HepG2 (cell line): Measurements from ENCODE around the gene SPTBN2. TPM values are rescaled to one million over a fixed set of nuclear protein-coding genes. Genes with fewer than 3 reads are reported as not detected.

Experiments
- AFF4 ChIP-seq: sonication (generic); formaldehyde crosslinking; IDR thresholded peaks from 2 replicates; pipeline ENCODE4 v1.4.0; 2020; ENCODE audit warnings: missing genetic modification reagents
- BRD4 ChIP-seq: sonication (generic); formaldehyde crosslinking; IDR thresholded peaks from 2 replicates; pipeline ENCODE4 v1.4.0; 2020; ENCODE audit warnings: missing genetic modification reagents
- CBX2 ChIP-seq, 2 experiments: fragments of 200-600 bp in 1 of 2; sonication (generic); formaldehyde crosslinking in 1 of 2; IDR thresholded peaks; 2 replicates each; pipeline versions ENCODE4 v1.7.0 to v1.8.1; 2018 to 2022; ENCODE audit warnings: low read depth in 2 of 2, low read length in 1 of 2, mild to moderate bottlenecking in 1 of 2, missing genetic modification reagents in 1 of 2
- NCOA1 ChIP-seq: sonication (generic); formaldehyde crosslinking; IDR thresholded peaks from 2 replicates; pipeline ENCODE4 v1.9.0; 2021; ENCODE audit warnings: missing genetic modification reagents
- SNAI1 ChIP-seq: sonication (generic); formaldehyde crosslinking; IDR thresholded peaks from 2 replicates; pipeline ENCODE4 v1.5.0; 2020; ENCODE audit warnings: mild to moderate bottlenecking, missing genetic modification reagents, borderline replicate concordance
- ZBTB4 ChIP-seq: sonication (generic); formaldehyde crosslinking; IDR thresholded peaks from 2 replicates; pipeline ENCODE4 v1.4.0; 2020; ENCODE audit warnings: missing genetic modification reagents, mild to moderate bottlenecking, borderline replicate concordance
- ZNF264 ChIP-seq: sonication (generic); formaldehyde crosslinking; IDR thresholded peaks from 2 replicates; pipeline ENCODE4 v1.4.0; 2020; ENCODE audit warnings: missing genetic modification reagents
- ZNF598 ChIP-seq: sonication (generic); formaldehyde crosslinking; IDR thresholded peaks from 2 replicates; pipeline ENCODE4 v1.5.1; 2020; ENCODE audit warnings: mild to moderate bottlenecking, missing genetic modification reagents, borderline replicate concordance
- ZNF737 ChIP-seq: sonication (generic); formaldehyde crosslinking; IDR thresholded peaks from 2 replicates; pipeline ENCODE4 v1.5.0; 2020; ENCODE audit warnings: missing genetic modification reagents, mild to moderate bottlenecking, borderline replicate concordance
- ZNF766 ChIP-seq: sonication (generic); formaldehyde crosslinking; IDR thresholded peaks from 2 replicates; pipeline ENCODE4 v1.5.0; 2020; ENCODE audit warnings: missing genetic modification reagents, borderline replicate concordance
- ZNF790 ChIP-seq: sonication (generic); formaldehyde crosslinking; IDR thresholded peaks from 2 replicates; pipeline ENCODE4 v1.8.0; 2022; ENCODE audit warnings: missing genetic modification reagents, mild to moderate bottlenecking, borderline replicate concordance
- polyA plus RNA-seq, 8 experiments: library from polyadenylated mRNA; depleted of rRNA in 3 of 8; stranded (reverse) in 7 of 8; unstranded in 1 of 8; fragments of >200 nt; fragmentation: Illumina TruSeq in 4 of 8; extraction: Trizol in 4 of 8; gene quantifications; 2 replicates each; pipeline versions ENCODE4 v1.2.1 to v1.2.3, GENCODE V29; 2011 to 2016; ENCODE audit warnings: low read depth in 4 of 8, missing spikeins in 1 of 8, mixed read lengths in 1 of 8; ENCODE audit not compliant: insufficient read depth in 1 of 8
- total RNA-seq, 5 experiments: library from RNA; depleted of rRNA; stranded (reverse); fragments of >200 nt; fragmentation: Illumina TruSeq; extraction: Trizol; gene quantifications; 2 replicates each; pipeline ENCODE4 v1.2.3, GENCODE V29; 2016; ENCODE audit warnings: low read depth in 1 of 5
- TF ChIP-seq, protein P1 (sequence below): sonication (generic); formaldehyde crosslinking; IDR thresholded peaks from 2 replicates; pipeline ENCODE4 v1.4.0; 2020; ENCODE audit warnings: missing genetic modification reagents
- TF ChIP-seq, protein P2 (sequence below): sonication (generic); formaldehyde crosslinking; IDR thresholded peaks from 2 replicates; pipeline ENCODE4 v1.4.0; 2020; ENCODE audit warnings: missing genetic modification reagents
- TF ChIP-seq, protein P3 (sequence below): sonication (generic); formaldehyde crosslinking; IDR thresholded peaks from 2 replicates; pipeline ENCODE4 v1.9.0; 2021; ENCODE audit warnings: missing genetic modification reagents, borderline replicate concordance

The SPTBN2 gene
- total and polyA plus RNA-seq, 2 of the 13 experiments (the other 11 are each of a cell fraction or from before 2014, with no cell fraction given): 0.65 to 4.0 TPM

- no peak for TF ChIP-seq CBX2 (IDR thresholded peaks at IDR 0.05; ENCODE audit: low read depth, low read length)
- 0 out of 2 replicates have a peak, but pooled peaks have one; percentile 83 for TF ChIP-seq CBX2 (CRISPR knock-in tag; IDR thresholded peaks at IDR 0.05; ENCODE audit: low read depth)
- TF ChIP-seq ZNF790 (CRISPR knock-in tag): no peak; the same call in 1 of the 2 replicates
- no peak; the same call in 1 of the 2 replicates for TF ChIP-seq ZNF264 (CRISPR knock-in tag)
- no peak for TF ChIP-seq NCOA1 (CRISPR knock-in tag)
- TF ChIP-seq, protein P1, sequence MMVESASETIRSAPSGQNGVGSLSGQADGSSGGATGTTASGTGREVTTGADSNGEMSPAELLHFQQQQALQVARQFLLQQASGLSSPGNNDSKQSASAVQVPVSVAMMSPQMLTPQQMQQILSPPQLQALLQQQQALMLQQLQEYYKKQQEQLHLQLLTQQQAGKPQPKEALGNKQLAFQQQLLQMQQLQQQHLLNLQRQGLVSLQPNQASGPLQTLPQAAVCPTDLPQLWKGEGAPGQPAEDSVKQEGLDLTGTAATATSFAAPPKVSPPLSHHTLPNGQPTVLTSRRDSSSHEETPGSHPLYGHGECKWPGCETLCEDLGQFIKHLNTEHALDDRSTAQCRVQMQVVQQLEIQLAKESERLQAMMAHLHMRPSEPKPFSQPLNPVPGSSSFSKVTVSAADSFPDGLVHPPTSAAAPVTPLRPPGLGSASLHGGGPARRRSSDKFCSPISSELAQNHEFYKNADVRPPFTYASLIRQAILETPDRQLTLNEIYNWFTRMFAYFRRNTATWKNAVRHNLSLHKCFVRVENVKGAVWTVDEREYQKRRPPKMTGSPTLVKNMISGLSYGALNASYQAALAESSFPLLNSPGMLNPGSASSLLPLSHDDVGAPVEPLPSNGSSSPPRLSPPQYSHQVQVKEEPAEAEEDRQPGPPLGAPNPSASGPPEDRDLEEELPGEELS (CRISPR knock-in tag): no peak; the same call in 1 of the 2 replicates
- 0 out of 2 replicates have a peak, but pooled peaks have one; percentile 41 for TF ChIP-seq BRD4 (CRISPR knock-in tag)
- no peak for TF ChIP-seq ZBTB4 (CRISPR knock-in tag)
- TF ChIP-seq SNAI1 (CRISPR knock-in tag): no peak
- TF ChIP-seq, protein P2, sequence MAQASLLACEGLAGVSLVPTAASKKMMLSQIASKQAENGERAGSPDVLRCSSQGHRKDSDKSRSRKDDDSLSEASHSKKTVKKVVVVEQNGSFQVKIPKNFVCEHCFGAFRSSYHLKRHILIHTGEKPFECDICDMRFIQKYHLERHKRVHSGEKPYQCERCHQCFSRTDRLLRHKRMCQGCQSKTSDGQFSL (CRISPR knock-in tag): peak; percentile 88
- no peak for TF ChIP-seq ZNF737 (CRISPR knock-in tag)
- no peak for TF ChIP-seq ZNF766
- no peak; the same call in 1 of the 2 replicates for TF ChIP-seq ZNF598 (CRISPR knock-in tag)
- TF ChIP-seq, protein P3, sequence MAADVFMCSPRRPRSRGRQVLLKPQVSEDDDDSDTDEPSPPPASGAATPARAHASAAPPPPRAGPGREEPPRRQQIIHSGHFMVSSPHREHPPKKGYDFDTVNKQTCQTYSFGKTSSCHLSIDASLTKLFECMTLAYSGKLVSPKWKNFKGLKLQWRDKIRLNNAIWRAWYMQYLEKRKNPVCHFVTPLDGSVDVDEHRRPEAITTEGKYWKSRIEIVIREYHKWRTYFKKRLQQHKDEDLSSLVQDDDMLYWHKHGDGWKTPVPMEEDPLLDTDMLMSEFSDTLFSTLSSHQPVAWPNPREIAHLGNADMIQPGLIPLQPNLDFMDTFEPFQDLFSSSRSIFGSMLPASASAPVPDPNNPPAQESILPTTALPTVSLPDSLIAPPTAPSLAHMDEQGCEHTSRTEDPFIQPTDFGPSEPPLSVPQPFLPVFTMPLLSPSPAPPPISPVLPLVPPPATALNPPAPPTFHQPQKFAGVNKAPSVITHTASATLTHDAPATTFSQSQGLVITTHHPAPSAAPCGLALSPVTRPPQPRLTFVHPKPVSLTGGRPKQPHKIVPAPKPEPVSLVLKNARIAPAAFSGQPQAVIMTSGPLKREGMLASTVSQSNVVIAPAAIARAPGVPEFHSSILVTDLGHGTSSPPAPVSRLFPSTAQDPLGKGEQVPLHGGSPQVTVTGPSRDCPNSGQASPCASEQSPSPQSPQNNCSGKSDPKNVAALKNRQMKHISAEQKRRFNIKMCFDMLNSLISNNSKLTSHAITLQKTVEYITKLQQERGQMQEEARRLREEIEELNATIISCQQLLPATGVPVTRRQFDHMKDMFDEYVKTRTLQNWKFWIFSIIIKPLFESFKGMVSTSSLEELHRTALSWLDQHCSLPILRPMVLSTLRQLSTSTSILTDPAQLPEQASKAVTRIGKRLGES (CRISPR knock-in tag): no peak
- TF ChIP-seq AFF4: 0 out of 2 replicates have a peak, but pooled peaks have one; percentile 6
These were observed 90.6 kb downstream of the SPTBN2 start, which contains the start of gene RBM4 (continued) for GRCh38 chr11:66638177-66639065.
